HG02678 (cell line): ENCODE results near the gene KCNMA1.

ENCODE experiments used
- ATAC-seq: cut with Tn5 transposase; IDR thresholded peaks from one replicate; pipeline ENCODE4 v1.9.1; 2021; ENCODE audit warnings: mild to moderate bottlenecking, moderate library complexity; ENCODE audit not compliant: unreplicated experiment

KCNMA1 gene

DNA sequence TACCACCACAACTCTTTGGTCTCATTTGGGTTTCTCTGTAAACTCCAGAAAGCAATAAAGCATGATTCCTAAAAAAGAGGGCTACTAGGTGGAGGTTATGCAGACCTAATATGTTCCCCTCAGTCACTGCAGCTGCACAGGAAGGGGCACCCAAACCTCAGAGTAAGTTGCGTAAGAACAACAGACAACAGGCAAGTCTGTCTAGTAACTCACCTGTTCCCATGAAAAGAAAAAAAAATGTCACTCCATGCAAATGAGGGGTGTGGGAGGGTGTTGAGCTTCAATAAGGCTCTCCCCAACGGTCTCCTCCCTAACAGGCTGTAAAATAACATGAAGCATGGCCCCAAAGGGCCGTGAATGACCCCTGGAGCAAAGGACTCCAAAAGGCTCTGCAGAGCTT is 461.4 kb downstream of the KCNMA1 start:
- no peak for ATAC-seq

DNA sequence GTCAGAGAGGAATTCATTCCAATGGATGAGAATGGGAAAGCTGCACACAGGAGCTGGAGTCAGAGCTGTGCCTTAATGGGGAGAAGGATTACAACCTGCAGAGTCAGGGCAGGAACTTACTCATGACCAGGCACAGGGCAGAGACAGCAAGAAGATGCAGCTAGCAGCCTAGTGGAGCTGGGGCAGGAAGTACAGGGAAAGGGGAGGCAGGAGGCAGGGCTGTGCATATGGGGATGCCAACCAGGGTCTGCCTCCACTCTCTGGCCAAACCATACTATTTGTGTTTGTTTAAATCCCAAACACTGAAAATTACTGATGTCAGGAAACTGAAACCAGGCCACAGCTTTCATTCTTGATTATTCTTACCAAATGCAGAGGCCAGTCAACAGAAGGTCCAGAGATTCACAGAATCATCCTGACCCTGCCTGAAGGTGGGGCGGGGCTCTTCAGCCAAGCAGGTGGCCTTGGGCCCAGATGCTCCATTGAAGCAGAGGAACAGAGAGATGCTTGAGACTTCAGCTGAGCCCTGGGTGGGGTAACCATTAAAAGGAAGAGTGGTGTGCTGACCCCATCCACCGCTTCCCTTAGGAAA is 461.9 kb downstream of the KCNMA1 start:
- no peak for ATAC-seq

DNA sequence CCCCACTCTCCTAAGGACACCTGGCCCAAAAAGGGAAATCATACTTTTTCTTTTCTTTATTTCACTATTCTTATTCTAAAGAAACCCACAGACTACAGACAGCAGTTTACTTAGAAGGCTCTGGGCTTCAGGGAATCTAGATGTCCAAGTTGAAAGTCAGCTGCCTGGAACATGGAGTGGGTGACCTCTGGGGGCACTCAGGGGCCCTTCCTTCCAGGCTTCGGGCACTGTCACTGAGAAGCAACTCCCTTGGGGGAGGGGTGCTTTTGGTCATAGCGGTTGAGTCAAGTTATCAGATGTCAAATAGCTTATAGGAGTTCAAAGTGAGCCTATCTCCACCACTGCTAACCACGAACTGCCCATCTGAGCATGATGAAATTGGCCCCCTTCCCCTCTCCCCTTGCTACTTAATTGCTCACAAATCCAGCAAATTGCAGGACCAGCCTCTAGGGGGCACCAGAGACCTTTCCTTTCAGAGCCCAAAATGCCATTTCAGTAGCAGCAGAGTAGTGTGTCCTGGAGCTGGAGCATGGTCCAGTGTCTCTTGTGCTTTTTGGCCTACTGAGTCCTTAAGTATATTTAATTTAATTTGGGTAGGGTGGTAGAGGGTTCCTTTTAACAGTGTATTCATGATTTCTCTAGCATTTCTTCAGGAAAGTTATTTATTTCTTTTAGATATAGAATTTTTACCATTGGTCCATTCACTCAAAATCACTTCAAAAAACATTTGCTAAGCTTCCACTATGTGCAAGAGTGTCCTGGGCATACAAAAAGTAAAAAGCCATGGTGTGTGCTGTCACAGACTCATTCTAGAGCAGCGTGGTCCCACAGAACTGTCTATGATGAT is 463.8 kb downstream of the KCNMA1 start:
- peak; percentile 87 for ATAC-seq

DNA sequence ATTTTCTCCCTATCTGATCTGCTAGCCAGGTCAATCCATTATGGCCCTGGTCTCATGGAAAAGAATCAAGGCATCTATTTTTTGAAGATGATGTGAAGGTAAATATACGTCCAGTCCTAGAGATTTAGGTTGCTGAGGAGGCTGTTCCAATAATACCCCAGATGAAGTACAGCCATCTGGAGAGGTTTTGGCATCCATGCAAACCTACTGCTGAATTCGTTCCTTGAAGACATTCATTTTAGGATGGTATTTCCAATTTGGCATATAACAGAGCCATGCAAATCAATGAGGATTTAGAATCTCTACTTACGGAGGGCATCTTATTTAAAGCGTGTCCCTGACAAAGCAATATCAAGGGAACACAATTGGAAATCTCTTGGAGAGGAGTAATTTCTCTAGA is 465.5 kb downstream of the KCNMA1 start:
- no peak for ATAC-seq

DNA sequence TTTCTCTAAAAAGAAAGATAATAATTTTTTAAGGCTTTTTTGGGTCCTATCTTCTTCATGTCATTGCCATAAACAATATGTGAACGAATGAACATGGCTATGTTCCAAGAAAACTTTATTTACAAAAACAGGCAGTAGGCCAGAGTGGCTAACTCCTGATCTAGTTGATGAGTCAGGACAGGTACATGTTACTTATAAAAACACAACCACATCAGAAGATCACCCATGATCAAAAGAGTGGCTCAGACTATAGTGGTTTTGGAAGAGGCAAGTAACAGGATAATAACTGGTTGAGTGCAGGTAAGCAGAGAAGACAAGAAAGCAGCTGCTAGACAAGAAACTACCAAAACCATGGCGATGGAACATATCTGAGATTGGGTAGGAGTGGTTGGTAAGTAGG is 468.7 kb downstream of the KCNMA1 start:
- no peak for ATAC-seq

DNA sequence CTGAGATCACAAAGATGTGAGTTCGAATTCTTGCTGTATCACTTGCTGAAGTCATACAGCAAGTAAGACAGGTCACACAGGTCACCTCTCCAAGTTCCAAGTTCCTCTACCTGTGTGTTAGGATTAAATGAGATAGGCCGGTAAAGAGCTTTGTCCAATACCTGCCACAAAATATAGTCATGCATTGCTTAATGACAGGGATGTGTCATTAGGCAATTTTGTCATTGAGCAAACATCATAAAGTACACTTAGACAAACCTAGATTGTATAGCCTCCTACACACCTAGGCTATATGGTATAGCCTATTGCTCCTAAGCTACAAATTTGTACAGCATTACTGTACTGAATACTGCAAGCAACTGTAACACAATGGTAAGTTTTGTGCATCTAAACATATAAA is 469.4 kb downstream of the KCNMA1 start:
- ATAC-seq = no peak

DNA sequence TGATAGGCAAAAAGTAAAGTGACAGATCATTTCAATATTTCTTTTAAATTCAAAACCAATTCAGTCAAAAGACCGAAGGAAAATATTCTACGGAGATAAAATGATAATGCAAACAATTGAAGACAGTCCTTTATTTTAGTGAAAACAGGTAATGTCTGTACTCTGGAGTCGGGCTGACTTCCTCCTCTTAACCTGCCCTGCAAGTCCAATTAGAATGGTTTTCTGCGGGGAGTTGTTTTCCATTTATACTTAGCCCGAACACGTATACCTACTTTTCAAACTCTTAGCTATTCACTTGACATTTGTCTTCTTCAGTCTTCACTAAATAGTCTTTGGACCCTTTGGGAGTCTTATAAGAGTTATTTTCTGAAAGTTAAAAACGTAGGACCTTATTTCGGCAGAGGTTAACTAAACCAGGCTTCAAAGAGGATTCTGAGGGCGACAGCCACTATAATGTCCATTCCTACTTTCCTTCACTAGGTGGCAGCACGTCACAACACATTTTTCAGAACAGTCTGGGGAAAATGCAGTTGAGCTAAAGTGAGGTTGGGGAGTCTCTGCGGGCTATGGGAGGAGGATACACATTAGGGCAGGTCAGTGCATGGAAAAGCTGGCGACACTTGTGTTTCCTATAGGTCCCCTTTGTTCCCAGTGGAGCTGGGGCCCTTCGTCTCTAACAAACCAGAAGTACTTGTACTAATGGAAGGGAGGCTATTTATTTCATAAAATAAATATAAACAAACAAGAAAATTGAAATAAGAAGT is 472.0 kb downstream of the KCNMA1 start:
- peak; percentile 82 for ATAC-seq

DNA sequence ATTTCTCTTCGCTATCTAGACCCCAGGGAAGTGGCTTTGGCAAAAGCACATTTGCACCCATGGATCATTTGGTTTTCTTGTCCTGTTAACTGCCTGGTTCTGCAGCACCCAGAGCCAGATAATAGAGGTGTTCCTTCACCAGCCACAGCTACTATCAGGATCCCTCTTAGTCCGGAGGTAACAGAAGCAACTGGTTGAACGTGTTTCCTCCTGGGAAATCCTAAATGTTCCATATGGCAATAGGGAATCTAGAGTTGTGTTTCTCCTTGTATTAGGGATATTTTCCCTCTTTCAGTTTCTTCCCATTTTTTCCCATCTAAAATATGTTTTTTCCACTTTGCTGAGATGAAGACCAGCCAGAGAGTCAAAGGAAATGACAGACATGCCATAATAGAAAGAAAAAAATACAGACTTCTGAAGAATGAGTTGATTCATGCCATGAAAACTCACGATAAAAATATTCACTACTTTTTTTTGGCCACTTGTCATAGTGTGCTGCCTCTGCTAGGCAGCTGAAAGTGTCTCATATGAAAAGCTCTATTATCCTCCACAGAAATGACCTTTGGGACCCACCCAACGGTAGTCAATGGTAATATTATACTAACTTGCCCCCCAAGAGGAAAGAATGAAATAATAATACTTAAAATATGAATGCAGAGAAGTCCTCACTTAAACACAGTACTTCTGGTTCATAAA is 472.8 kb downstream of the KCNMA1 start:
- ATAC-seq = no peak

DNA sequence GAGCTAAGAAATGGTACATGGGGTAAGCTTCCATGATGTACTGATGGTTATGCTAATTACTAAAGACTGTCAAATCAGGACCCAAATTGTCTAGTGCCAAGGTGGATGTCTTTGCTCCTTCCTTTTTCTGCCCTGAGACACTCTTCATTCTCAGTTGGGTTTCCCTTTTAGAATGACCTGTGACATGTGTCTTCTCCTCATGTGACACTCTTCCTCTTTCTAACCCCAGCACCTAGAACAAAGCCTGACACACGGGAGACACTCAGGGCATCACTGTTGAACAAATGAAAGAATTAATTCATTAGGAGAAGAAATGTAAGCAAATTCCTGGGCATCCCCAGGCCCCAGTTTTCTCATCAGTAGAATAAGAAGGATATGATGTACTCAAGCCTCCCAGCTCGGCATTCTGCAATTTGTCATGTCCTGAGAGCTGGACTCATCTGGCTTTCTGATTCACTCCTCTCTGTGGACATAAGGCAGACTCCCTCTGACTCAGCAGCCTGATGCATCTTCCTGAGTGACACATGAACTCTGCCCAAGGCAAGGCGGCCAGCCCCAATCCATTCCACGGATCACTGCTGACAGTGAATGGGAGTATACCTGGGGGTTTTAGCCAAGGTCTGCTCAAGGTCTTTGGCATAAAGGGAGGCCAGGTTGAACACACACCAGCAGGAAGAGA is 473.8 kb downstream of the KCNMA1 start:
- ATAC-seq = no peak

DNA sequence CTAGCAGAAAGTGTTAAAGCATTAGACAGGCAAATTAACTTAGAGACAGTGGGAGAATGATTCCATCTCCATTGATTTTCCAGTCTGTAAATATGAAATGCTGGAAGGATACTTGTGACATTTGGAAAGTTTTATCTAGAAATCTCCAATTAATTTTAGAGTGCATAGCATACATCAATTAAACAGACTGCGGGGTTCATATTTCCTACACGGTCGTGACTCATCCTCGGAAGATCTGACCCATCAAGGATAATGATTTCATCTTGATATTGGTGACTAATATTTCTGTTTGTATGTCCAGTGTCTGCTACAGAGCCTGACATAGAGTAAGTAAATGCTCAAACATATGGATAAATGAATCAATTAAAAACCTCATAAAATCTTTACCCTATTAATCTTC is 474.9 kb downstream of the KCNMA1 start:
- ATAC-seq = no peak

DNA sequence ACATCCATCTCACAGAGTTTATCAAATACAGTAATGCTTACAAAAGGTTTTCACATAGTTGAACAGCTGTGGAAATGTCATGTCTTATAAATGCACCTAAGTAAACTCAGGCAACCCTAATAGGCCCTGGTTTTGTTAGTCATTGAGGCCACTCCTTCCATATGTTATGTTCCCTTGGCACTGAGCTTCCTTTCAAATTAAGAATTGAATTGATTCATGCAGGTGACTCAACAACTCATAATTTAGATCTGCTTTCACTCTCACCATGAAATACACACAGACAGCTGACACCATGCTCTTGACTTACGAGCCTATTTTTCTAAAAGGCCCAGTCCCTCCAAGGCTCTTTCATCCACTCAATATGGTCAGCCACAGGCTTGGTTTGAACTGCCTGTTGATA is 476.9 kb downstream of the KCNMA1 start:
- ATAC-seq = no peak

DNA sequence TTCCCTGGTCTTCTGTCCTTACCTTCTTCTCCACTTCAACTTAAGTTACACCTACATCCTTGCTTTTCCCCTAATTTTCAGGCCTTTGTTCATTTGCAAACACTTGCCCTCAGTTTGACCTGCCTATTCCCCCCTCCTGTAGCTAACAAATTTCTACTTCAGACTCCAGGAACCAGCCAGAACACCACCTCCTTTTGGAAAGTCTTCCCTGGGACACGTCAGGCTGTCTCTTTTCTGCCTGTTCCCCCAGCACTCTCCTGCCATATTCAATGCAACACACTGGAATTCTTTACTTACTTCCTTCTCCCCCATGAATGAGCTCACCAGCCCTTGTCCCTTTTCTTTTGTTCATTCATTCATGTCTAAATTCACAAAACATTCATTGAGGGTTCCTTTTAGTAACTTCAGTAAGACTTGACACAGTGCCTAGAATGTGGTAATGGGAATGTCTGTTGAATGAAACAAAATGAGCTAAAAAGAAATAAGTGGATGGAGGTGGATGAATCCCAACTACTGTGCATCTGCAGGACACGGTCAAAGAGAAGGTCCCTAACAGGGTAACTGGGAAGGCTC is 478.0 kb downstream of the KCNMA1 start:
- no peak for ATAC-seq

DNA sequence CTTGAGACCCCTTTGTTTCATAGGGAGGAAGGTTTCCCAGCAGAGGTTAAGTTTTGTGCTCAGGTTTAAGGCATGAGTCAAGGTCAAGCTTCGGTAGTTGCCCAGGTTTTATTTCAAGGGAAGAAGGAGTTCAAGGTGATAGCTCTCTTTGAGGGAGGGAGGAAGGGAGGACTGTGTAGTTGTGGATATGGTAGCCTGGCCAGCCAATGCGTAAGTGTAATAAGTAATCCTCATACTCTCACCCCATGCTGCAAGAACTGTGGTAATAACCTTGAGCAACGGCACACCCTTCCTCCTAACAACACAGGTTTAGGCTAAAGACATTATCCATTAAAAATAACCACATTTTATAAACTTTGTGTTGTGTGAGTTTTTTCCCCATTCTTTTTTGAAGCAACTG is 478.9 kb downstream of the KCNMA1 start:
- no peak for ATAC-seq

DNA sequence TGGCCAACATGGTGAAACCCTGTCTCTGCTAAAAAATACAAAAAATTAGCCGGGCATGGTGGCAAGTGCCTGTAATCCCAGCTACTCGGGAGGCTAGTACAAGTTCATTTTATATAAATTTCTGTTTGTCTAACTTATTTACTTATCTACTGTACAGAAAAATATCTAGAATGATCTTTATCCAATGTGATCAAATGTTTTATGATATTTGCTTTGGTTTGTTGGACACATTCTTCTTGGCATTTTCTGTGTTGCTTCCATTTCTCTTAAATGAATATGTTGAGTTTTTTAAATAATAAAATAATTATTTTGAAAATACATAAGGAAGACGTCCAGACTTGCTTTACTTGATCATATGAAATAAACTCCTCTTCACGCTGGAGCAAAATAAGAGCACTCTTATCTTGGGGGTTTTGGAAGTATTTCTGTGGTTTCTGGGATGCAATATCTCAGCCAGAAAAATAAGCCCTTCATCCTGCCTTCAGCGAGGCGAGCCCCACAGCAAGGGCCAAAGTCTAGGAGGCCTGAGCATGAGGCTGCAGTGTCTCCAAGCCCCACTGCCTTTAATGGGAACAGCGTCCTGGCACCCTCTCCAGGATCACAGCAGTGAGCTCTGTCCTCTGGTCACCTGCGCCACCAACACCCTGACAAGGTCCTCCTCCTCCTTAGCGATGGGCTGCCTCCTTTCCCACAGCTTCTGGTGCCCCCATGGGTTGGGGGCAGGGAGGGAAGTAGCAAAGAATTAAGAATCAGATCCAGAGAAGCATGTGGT is 480.2 kb downstream of the KCNMA1 start:
- ATAC-seq = no peak

DNA sequence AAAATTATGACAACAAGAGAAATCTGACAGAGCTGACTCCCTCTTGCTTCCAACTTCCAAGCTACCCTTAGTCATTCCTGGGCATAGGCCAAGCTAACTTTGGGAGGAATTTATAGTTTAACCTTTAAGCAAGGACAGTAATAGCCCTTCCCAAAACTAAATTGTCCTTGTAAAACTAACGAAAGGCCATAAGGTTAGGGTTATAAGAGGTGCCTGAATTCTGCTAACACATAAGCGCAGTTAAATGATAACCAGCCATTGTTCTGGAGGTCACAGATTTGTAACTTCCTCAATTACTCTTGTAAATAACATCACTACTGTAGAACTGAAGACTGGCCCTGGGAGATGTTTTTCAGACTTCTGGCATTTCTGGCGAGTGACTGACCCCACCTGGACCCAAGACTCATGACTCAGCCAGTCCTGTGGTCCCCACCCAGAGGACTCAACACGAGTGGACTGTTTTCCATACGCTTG is 481.2 kb downstream of the KCNMA1 start:
- no peak for ATAC-seq

DNA sequence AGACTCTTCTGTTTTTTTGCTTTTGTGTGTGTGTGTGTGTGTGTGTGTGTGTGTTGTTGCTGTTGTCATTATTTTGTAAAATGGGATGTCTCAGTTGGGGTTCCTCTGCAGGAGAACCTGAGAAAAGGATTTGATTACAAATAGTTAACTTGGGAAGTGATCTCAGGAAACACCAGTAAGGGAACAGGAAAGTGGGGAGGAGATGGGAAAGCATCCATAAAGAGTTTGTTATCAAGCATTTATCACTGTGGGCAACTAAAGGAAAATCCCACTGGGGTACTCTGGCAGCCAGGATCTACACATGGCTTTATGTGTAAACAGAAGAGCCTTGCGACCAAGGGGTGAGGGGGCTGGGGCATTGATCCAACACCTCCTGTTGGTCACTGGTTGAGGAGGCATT is 485.4 kb downstream of the KCNMA1 start:
- ATAC-seq = no peak

DNA sequence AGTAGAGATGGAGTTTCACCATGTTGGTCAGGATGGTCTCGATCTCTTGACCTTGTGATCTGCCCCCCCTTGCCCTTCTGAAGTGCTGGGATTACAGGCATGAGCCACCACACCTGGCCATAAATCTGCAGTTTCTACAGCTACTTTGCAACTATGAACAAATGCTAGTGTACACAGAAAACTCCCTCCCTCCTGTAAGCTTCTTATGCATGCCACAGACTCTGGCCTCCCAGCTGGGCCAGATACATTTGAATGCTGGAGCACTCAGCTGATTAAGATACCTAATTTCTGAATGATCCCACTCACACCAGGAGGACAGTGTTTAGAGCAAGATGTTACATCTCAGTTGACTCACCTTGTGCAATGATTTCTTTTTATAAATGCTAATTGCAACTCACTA is 486.2 kb downstream of the KCNMA1 start:
- ATAC-seq = no peak

DNA sequence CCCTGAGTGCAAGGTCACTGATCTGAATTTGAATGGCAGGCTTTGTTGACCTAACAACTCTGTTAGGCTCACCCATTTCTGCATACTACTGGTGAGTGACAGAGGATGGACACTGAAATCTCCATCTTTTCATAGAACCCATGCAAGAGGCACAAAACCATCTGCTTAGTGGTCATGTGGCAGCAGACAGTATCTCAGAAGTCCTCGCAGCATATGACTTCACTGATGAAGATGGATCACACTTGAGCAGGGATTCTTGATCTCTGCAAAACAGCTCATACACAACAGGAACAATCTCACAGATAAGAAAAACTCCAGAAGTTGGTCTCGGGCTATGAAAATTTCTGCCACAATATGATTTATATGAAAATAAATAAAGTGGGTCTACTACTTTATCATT is 487.9 kb downstream of the KCNMA1 start:
- ATAC-seq = no peak

DNA sequence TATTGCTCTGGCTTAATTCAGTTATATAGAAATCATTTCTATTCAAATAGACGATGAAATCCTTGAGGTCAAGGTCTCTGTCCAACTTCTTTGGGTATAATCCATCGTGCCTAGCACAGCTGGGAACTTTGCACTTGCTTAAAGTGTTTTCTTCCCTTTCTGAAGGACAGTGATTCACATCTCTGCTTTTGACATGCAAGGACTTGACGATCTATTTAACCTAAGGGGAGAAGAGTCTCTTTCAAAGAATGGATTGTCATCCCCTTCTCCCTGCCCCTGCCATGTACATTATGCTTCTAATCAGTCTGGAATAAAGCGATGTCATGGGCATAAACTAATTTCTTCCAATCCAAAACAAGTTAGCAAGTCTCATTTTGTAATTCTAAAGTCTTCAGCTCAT is 488.6 kb downstream of the KCNMA1 start:
- ATAC-seq = no peak

DNA sequence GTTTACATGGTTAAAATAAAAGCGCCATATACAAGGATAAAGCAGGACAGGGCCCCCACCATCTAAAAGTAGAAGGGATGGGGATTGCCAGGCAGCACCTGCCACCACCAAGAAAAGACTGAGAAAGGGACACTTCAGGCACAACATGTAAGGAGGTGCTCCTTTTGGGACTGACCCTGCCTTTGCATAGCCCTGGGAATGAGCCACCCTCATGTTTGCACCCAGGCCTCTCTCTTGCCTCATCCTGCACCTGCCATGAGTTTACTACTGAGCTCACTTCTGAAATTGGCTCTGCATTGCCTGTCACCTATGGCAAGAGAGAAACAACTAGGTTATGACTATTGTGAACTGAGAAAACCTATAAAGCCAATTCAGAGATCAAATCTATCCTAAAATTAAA is 489.7 kb downstream of the KCNMA1 start:
- ATAC-seq = no peak
